H1 (cell line): ENCODE measurements around the gene GOLGA6C. TPM values are rescaled to one million over a fixed set of nuclear protein-coding genes. Genes with fewer than 3 reads are reported as not detected.

Source experiments
- MAX ChIP-seq: IDR thresholded peaks from 2 replicates; pipeline ENCODE4 v1.6.1; 2012; ENCODE audit warnings: inconsistent platforms
- POU5F1 ChIP-seq: IDR thresholded peaks from 2 replicates; pipeline ENCODE4 v1.6.1; 2011; ENCODE audit warnings: low read depth, mild to moderate bottlenecking, low read length, moderate library complexity
- SIX5 ChIP-seq: IDR thresholded peaks from 2 replicates; pipeline ENCODE4 v1.6.1; 2011; ENCODE audit warnings: mild to moderate bottlenecking, low read depth, low read length
- SP1 ChIP-seq: IDR thresholded peaks from 2 replicates; pipeline ENCODE4 v1.6.1; 2011; ENCODE audit warnings: low read depth, low read length
- polyA plus RNA-seq, 7 experiments: library from polyadenylated mRNA; depleted of rRNA in 3 of 7; stranded (reverse) in 5 of 7; unstranded in 2 of 7; fragments of >200 nt in 5 of 7; fragments of 200-250 nt in 2 of 7; gene quantifications; 1 replicate in 5 of 7; 2 replicates in 1 of 7; 4 replicates in 1 of 7; pipeline versions ENCODE4 v1.2.1 to v1.2.3, GENCODE V29; 2011 to 2013; ENCODE audit warnings: missing spikeins in 2 of 7, mixed read lengths in 2 of 7
- total RNA-seq: library from RNA; stranded (reverse); fragmentation: NEBNext Ultra II Directional; extraction: Animal tissue kit (Norgen Biotek cat#: 25700); gene quantifications from 2 replicates; pipeline ENCODE4 v1.2.1, GENCODE V29; 2021

GOLGA6C gene
- total and polyA plus RNA-seq, 2 of the 8 experiments (the other 6 are each of a cell fraction or from before 2014, with no cell fraction given) = 0.14 to 0.35 TPM

GRCh38 chr15:75214293-75215096 lies 43.6 kb upstream of the GOLGA6C start (continued):
- TF ChIP-seq SIX5 = no peak
- no peak for TF ChIP-seq SP1
- TF ChIP-seq MAX = no peak
- no peak for TF ChIP-seq POU5F1
